DND-41 (cell line): ENCODE data around the gene PNKD.

Source experiments
- ATAC-seq: fragments of 200-7000 bp; cut with Tn5 transposase; 3 replicates; pipeline ENCODE4 v1.9.1; 2021; ENCODE audit warnings: low read depth; ENCODE audit not compliant: insufficient read depth
- DNase-seq: peaks from one replicate; pipeline ENCODE4 v3.0.0-alpha.2; 2020
- H2AFZ ChIP-seq: 2 replicates; pipeline ENCODE4 v1.6.0; 2012; ENCODE audit warnings: low read depth, low read length
- H3K27ac ChIP-seq: 2 replicates; pipeline ENCODE4 v1.5.1; 2012; ENCODE audit warnings: low read length, inconsistent platforms
- H3K27me3 ChIP-seq: fragments of 200-600 bp; sonication (generic); 2 replicates; pipeline ENCODE4 v1.6.0; 2012; ENCODE audit warnings: low read length, mild to moderate bottlenecking, inconsistent platforms; ENCODE audit not compliant: insufficient read depth, poor library complexity
- H3K36me3 ChIP-seq: 2 replicates; pipeline ENCODE4 v1.5.1; 2012; ENCODE audit warnings: low read length, inconsistent platforms; ENCODE audit not compliant: insufficient read depth
- H3K4me1 ChIP-seq: 2 replicates; pipeline ENCODE4 v1.5.1; 2012; ENCODE audit warnings: mild to moderate bottlenecking, low read length; ENCODE audit not compliant: insufficient read depth
- H3K4me2 ChIP-seq: 2 replicates; pipeline ENCODE4 v1.6.0; 2012; ENCODE audit warnings: mild to moderate bottlenecking, moderate library complexity, low read length, inconsistent platforms; ENCODE audit not compliant: insufficient read depth
- H3K4me3 ChIP-seq, 2 experiments: fragments of 200-600 bp in 1 of 2; shearing (Covaris generic) in 1 of 2; 2 replicates each; pipeline ENCODE4 v1.5.1; 2012 to 2016; ENCODE audit warnings: inconsistent platforms in 2 of 2, low read length in 2 of 2, mild to moderate bottlenecking in 2 of 2, low read depth in 1 of 2, moderate library complexity in 1 of 2
- H3K79me2 ChIP-seq: 2 replicates; pipeline ENCODE4 v1.6.0; 2012; ENCODE audit warnings: low read length, inconsistent platforms; ENCODE audit not compliant: insufficient read depth
- H3K9ac ChIP-seq: 2 replicates; pipeline ENCODE4 v1.6.0; 2012; ENCODE audit warnings: low read depth, mild to moderate bottlenecking, inconsistent platforms, low read length, moderate library complexity
- H3K9me3 ChIP-seq: 2 replicates; pipeline ENCODE4 v1.5.1; 2012; ENCODE audit warnings: low read length, moderate library complexity, mild to moderate bottlenecking, inconsistent platforms; ENCODE audit not compliant: insufficient read depth, severe bottlenecking
- H4K20me1 ChIP-seq: 2 replicates; pipeline ENCODE4 v1.6.0; 2012; ENCODE audit warnings: low read length; ENCODE audit not compliant: insufficient read depth
- EZH2 ChIP-seq: IDR thresholded peaks from 3 replicates; pipeline ENCODE4 v1.6.1; 2012; ENCODE audit warnings: borderline replicate concordance, low read depth, mild to moderate bottlenecking, moderate library complexity, low read length, inconsistent platforms; ENCODE audit not compliant: severe bottlenecking
- TF ChIP-seq, protein P1 (sequence below): IDR thresholded peaks from 2 replicates; pipeline ENCODE4 v1.5.1; 2012; ENCODE audit warnings: borderline replicate concordance, low read length, moderate library complexity, mild to moderate bottlenecking; ENCODE audit not compliant: poor library complexity, severe bottlenecking; ENCODE audit errors: extremely low read depth

The PNKD gene

DNA sequence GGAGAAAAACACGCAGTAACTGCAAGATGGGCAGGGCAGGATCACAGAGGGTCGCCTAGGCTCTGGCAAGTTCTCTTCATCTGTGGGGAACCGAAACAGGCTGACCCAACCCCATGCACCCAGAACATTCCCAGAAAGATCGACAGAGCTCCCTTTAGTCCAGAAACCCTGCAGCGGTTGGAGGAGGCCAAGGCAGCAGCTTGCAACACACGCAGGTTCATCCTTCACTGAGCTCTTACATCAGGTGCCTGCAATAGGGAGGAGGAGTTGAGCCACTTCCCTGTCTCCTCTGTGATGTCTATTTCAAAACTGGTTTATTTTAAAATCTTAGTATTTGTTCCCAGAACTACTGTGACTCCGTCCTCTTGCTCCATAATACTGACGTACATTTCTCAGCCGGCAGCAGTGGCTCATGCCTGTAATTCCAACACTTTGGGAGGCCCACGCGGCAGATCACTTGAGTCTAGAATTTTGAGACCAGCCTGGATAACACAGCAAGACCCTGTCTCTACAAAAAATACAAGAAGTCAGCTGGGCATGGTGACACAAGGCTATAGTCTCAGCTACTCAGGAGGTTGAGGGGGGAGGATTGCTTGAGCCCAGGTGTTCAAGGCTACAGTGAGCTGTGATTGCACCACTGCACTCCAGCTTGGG lies 100.2 kb downstream of the PNKD start:
- H3K9ac ChIP-seq, result no peak overlapping the region
- no peak overlapping the region for H3K4me2 ChIP-seq
- TF ChIP-seq, protein P1, sequence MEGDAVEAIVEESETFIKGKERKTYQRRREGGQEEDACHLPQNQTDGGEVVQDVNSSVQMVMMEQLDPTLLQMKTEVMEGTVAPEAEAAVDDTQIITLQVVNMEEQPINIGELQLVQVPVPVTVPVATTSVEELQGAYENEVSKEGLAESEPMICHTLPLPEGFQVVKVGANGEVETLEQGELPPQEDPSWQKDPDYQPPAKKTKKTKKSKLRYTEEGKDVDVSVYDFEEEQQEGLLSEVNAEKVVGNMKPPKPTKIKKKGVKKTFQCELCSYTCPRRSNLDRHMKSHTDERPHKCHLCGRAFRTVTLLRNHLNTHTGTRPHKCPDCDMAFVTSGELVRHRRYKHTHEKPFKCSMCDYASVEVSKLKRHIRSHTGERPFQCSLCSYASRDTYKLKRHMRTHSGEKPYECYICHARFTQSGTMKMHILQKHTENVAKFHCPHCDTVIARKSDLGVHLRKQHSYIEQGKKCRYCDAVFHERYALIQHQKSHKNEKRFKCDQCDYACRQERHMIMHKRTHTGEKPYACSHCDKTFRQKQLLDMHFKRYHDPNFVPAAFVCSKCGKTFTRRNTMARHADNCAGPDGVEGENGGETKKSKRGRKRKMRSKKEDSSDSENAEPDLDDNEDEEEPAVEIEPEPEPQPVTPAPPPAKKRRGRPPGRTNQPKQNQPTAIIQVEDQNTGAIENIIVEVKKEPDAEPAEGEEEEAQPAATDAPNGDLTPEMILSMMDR, result no peak
- no peak for TF ChIP-seq EZH2
- no peak for ATAC-seq
- H4K20me1 ChIP-seq, result no peaks in the 10 kb centered on the region
- no peak for DNase-seq
- H3K36me3 ChIP-seq, result no peaks in the 10 kb centered on the region
- H3K4me3 ChIP-seq, result no peak overlapping the region
- no peaks in the 10 kb centered on the region for H3K27me3 ChIP-seq
- no peak overlapping the region for H3K27ac ChIP-seq
- no peaks in the 10 kb centered on the region for H3K79me2 ChIP-seq
- H3K9me3 ChIP-seq, result no peaks in the 10 kb centered on the region
- H2AFZ ChIP-seq, result no peak overlapping the region
- no peaks in the 10 kb centered on the region for H3K4me1 ChIP-seq

DNA sequence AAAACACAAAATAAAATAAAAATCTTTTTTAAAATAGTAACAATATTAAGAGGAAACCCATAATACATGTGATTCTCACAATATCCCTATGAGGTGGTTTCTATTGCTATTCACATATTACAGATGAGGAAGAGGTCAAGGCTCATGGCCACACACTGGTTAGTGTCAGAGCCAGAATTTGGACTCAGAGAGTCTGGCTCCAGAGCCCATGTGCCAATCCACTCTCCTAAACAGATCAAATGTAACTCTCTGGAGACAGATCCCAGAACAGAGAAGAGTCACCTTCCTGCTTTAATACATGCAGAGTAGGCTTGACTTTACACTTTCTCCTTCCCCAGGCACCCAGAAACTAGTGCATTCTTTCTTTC lies 101.6 kb downstream of the PNKD start:
- no peaks in the 10 kb centered on the region for H3K36me3 ChIP-seq

DNA sequence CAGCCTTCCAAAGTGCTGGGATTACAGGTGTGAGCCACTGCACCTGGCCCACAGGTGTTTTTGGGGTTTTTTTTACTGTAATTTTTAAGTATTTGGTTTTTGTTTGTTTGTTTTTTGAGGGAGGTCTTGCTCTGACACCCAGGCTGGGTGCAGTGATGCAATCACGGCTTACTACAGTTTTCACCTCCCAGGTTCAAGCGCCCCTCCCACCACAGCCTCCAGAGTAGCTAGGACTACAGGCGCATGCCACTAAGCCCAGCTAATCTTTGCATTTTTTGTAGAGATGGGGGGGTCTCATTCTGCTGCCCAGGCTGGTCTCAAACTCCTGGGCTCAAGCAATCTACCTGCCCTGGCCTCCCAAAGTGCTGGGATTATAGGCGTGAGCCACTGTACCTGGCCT lies 104.5 kb downstream of the PNKD start:
- Histone ChIP-seq H3K4me2 (no peak overlapping the region), H3K9ac (no peak overlapping the region), H3K9me3 (no peaks in the 10 kb centered on the region), H3K4me1 (no peaks in the 10 kb centered on the region), H3K36me3 (no peaks in the 10 kb centered on the region), H3K4me3 (no peak overlapping the region), H2AFZ (no peak overlapping the region), H3K79me2 (no peaks in the 10 kb centered on the region), H3K27me3 (no peaks in the 10 kb centered on the region), H3K27ac (no peak overlapping the region), H4K20me1 (no peaks in the 10 kb centered on the region)
- no peak for DNase-seq
- TF ChIP-seq, protein P1, result no peak
- no peak for ATAC-seq

More for the DNA sequence above, 101.6 kb downstream of the PNKD start:
- Histone ChIP-seq H3K4me2 (no peak overlapping the region), H2AFZ (no peak overlapping the region), H3K9me3 (no peaks in the 10 kb centered on the region), H3K27me3 (no peaks in the 10 kb centered on the region), H3K4me3 (no peak overlapping the region), H4K20me1 (no peaks in the 10 kb centered on the region), H3K79me2 (no peaks in the 10 kb centered on the region), H3K27ac (no peak overlapping the region), H3K9ac (no peak overlapping the region), H3K4me1 (no peaks in the 10 kb centered on the region)
- no peak for TF ChIP-seq EZH2
- TF ChIP-seq, protein P1, result no peak
- no peak for DNase-seq
- ATAC-seq, result no peak

DNA sequence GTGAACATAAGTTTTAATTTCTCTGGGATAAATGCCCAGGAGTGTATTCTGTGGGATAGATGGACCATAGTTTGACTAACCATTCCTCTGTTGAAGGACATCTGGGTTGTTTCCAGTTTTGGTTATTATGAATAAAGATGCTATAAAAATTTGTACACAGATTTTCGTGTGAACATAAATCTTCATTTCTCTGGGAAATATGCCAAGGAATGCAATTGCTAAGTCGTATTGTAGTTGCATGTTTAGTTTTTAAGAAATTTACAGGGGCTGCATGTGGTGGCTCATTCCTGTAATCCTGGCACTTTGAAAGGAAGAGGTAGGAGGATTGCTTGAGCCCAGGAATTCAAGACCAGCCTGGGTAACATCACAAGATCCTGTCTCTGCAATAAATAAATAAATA lies 104.9 kb downstream of the PNKD start:
- H3K9me3 ChIP-seq, result no peaks in the 10 kb centered on the region
- no peak overlapping the region for H2AFZ ChIP-seq
- TF ChIP-seq, protein P1, result no peak
- no peak for TF ChIP-seq EZH2
- DNase-seq (no peak), ATAC-seq (no peak)
- H3K9ac ChIP-seq, result no peak overlapping the region
- H3K4me2 ChIP-seq, result no peak overlapping the region
- no peaks in the 10 kb centered on the region for H3K79me2 ChIP-seq
- no peaks in the 10 kb centered on the region for H4K20me1 ChIP-seq
- H3K36me3 ChIP-seq, result no peaks in the 10 kb centered on the region
- no peak overlapping the region for H3K27ac ChIP-seq
- no peaks in the 10 kb centered on the region for H3K27me3 ChIP-seq
- H3K4me1 ChIP-seq, result no peaks in the 10 kb centered on the region
- H3K4me3 ChIP-seq, result no peak overlapping the region
